ENCODE data around the gene ZNF804B. TPM values are rescaled to one million over a fixed set of nuclear protein-coding genes. Genes with fewer than 3 reads are reported as not detected.

ZNF804B gene
- total and polyA plus RNA-seq, 12 donors = 0.04 to 0.09 (median 0.08) TPM; not detected in 7

DNA sequence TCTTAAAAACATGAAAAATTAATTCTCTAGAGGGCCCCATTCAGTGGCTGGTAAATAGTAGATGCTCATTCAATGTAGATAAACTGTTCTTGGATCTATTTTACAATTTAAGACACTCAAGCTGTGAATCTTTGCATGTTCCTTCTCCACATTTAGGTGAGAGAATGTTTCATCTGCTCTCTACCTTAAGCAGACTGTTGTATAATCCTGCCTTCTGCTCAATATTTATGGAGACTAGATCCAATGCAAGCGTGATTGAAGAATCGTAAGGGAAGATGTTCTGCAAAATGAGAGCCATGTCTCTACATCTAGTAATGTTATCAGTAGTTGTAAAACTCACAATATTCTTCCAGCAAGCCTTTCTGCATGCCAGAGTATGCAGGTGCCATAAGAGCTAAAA is 151.0 kb downstream of the ZNF804B start:
- Histone ChIP-seq H3K4me3 (no peak overlapping the region), H3K27ac (no peak overlapping the region), H3K9me3 (replicated peaks in 1 of 3) (no peaks in the 10 kb centered on the region), H3K27me3 (no peaks in the 10 kb centered on the region), H3K4me1 (replicated peaks in 1 of 2) (no peaks in the 10 kb centered on the region), H3K36me3 (replicated peaks in 1 of 2) (no peaks in the 10 kb centered on the region)
- 82 to 93% (median 88%) methylated on average over 2 of the region's 2 CpGs for WGBS, 4 donors
- intact Hi-C loops (cut with DNase I) = no loop called here
- DNase-seq = no peak
- TF ChIP-seq POLR2A (IDR thresholded peaks at IDR 0.05) = no peak
- TF ChIP-seq, protein P1, sequence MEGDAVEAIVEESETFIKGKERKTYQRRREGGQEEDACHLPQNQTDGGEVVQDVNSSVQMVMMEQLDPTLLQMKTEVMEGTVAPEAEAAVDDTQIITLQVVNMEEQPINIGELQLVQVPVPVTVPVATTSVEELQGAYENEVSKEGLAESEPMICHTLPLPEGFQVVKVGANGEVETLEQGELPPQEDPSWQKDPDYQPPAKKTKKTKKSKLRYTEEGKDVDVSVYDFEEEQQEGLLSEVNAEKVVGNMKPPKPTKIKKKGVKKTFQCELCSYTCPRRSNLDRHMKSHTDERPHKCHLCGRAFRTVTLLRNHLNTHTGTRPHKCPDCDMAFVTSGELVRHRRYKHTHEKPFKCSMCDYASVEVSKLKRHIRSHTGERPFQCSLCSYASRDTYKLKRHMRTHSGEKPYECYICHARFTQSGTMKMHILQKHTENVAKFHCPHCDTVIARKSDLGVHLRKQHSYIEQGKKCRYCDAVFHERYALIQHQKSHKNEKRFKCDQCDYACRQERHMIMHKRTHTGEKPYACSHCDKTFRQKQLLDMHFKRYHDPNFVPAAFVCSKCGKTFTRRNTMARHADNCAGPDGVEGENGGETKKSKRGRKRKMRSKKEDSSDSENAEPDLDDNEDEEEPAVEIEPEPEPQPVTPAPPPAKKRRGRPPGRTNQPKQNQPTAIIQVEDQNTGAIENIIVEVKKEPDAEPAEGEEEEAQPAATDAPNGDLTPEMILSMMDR (IDR thresholded peaks at IDR 0.05) = no peak

DNA sequence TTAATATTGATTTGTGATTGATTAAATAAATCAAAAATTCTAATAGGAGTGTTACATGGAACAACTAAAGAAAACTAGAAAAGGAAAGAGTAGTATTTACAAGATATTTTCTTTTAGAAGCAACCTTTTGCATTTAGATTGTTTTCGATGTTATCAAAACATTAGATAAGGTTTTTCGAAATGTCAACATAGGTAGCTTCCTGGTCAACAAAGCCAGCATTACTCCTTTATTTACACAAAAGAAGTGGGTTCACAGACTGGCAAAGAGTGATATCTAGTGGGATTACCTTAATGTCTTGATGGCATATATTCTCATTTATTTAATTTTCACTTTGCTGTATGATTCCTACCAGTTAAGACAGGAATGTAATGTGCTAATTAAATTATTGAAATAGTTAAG is 153.4 kb downstream of the ZNF804B start:
- no peaks in the 10 kb centered on the region for H3K36me3 ChIP-seq (replicated peaks in 1 of 2)
- no peaks in the 10 kb centered on the region for H3K27me3 ChIP-seq
- intact Hi-C loops (cut with DNase I) = no loop called here
- TF ChIP-seq, protein P1 (IDR thresholded peaks at IDR 0.05) = no peak
- WGBS, 4 donors = 81 to 91% (median 83%) methylated on average over 2 of the region's 2 CpGs
- no peaks in the 10 kb centered on the region for H3K4me1 ChIP-seq (replicated peaks in 1 of 2)
- H3K27ac ChIP-seq = no peak overlapping the region
- no peak overlapping the region for H3K4me3 ChIP-seq
- no peak for DNase-seq
- H3K9me3 ChIP-seq (replicated peaks in 1 of 3) = no peaks in the 10 kb centered on the region

DNA sequence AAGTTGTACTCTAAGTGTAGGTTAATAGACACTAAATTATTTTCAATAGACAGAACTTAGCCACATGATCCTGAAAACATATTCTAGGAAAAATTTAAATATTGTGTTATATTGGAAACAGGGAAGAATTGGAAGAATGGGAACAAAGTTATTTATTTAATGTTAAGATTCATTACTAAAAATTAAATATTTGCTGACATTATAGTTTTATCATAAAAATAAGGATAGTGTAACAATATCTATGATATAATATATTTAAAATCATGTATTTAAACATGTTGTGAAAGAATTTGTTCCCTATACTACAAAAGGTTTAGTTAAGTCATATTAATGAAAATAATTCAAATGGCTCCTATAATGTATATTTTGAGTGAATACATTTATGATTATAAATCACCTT is 156.1 kb downstream of the ZNF804B start:
- H3K4me3 ChIP-seq = no peak overlapping the region
- no peaks in the 10 kb centered on the region for H3K36me3 ChIP-seq (replicated peaks in 1 of 2)
- no peaks in the 10 kb centered on the region for H3K27me3 ChIP-seq
- H3K4me1 ChIP-seq (replicated peaks in 1 of 2) = no peaks in the 10 kb centered on the region
- intact Hi-C loops (cut with DNase I) = no loop called here
- no peak for TF ChIP-seq POLR2A (IDR thresholded peaks at IDR 0.05)
- TF ChIP-seq, protein P1 (IDR thresholded peaks at IDR 0.05) = no peak
- H3K9me3 ChIP-seq (replicated peaks in 1 of 3) = no peaks in the 10 kb centered on the region
- no peak overlapping the region for H3K27ac ChIP-seq
- no peak for DNase-seq

DNA sequence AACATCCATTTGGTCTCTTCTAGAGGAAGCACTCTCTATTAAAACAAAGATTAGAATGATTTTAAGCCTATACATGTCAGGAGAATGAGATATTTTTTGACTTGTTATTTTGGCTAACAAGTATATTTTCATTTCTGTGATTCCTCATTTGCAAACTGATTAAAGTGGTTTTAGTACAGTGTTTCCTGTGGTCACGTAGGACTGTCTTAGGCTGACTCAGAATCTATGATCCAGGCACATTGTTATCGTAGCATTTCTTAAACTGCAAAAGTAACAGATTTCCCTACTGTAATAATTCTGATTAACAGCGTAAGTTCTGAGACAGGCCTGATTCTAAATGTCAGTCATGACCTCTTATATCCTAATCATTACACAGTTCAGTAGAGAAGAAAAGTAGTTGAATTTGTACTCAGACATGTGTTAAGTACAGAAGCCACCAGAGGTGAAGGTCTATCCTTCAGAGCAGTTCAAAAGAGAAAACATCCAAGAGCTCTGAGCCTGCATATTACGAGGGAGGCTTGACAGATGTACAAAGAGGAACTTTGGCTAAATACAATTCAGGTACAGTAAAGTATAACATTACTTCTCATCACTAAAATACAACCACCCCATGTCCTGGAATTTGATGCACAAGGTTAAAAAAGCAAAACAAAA is 160.1 kb downstream of the ZNF804B start:
- 48 to 58% (median 56%) methylated on average over 4 of the region's 4 CpGs for WGBS, 4 donors
- Histone ChIP-seq H3K9me3 (replicated peaks in 1 of 3) (no peaks in the 10 kb centered on the region), H3K27ac (no peak overlapping the region), H3K27me3 (no peaks in the 10 kb centered on the region), H3K36me3 (replicated peaks in 1 of 2) (no peaks in the 10 kb centered on the region), H3K4me1 (replicated peaks in 1 of 2) (no peaks in the 10 kb centered on the region), H3K4me3 (no peak overlapping the region)
- intact Hi-C loops (cut with DNase I) = no loop called here
- TF ChIP-seq, protein P1 (IDR thresholded peaks at IDR 0.05) = no peak
- TF ChIP-seq POLR2A (IDR thresholded peaks at IDR 0.05) = no peak
- no peak for DNase-seq

Data from adrenal gland (tissue), 12 donors.